Measurements from ENCODE around the gene TNS4. TPM values are rescaled to one million over a fixed set of nuclear protein-coding genes. Genes with fewer than 3 reads are reported as not detected.

Gene TNS4
- polyA plus RNA-seq, 1 experiment = 0.07 TPM

GRCh38 chr17:40496634-40497420, 4.6 kb downstream of the TNS4 start:
- ChIA-PET POLR2A (interaction anchor here (0.6 kb wide), 1 partner anchor 10 kb away, joined by 3 read pairs; no protein-coding TSS in a partner anchor), CTCF (interaction anchor here (1.2 to 2.0 kb wide), 2 partner anchors 21 to 26 kb away, joined by 3 to 12 read pairs; no protein-coding TSS in a partner anchor)
- no peak overlapping the region for H3K27ac ChIP-seq (ENCODE audit: low read depth, low read length)
- no peaks in the 10 kb centered on the region for H3K9me3 ChIP-seq (ENCODE audit: control insufficient read depth, insufficient read depth, low read length)
- H3K27me3 ChIP-seq (ENCODE audit: control insufficient read depth, insufficient read depth, low read length) = no peaks in the 10 kb centered on the region
- H3K4me3 ChIP-seq (ENCODE audit: low read depth, low read length) = no peak overlapping the region
- DNase-seq (ENCODE audit: low read depth, low spot score) = no peak
- TF ChIP-seq CTCF (IDR thresholded peaks at IDR 0.05; ENCODE audit: low read depth, low read length) = no peak

- POLR2A ChIA-PET = no interaction called here
- Histone ChIP-seq H3K27ac (ENCODE audit: low read depth, low read length) (no peak overlapping the region), H3K9me3 (ENCODE audit: control insufficient read depth, insufficient read depth, low read length) (no peaks in the 10 kb centered on the region), H3K27me3 (ENCODE audit: control insufficient read depth, insufficient read depth, low read length) (no peaks in the 10 kb centered on the region), H3K4me3 (ENCODE audit: low read depth, low read length) (no peak overlapping the region)
- DNase-seq (ENCODE audit: low read depth, low spot score) = no peak
- CTCF ChIA-PET = interaction anchor here (1.0 to 1.7 kb wide), 2 partner anchors 19 to 41 kb away, joined by 3 to 7 read pairs; no protein-coding TSS in a partner anchor
- no peak for TF ChIP-seq CTCF (IDR thresholded peaks at IDR 0.05; ENCODE audit: low read depth, low read length)
Measured at GRCh38 chr17:40496170-40496569, 5.3 kb downstream of the TNS4 start.

- TF ChIP-seq CTCF (IDR thresholded peaks at IDR 0.05; ENCODE audit: low read depth, low read length) = no peak
- Histone ChIP-seq H3K4me3 (ENCODE audit: low read depth, low read length) (no peak overlapping the region), H3K27ac (ENCODE audit: low read depth, low read length) (no peak overlapping the region), H3K27me3 (ENCODE audit: control insufficient read depth, insufficient read depth, low read length) (no peaks in the 10 kb centered on the region), H3K9me3 (ENCODE audit: control insufficient read depth, insufficient read depth, low read length) (no peaks in the 10 kb centered on the region)
- ChIA-PET CTCF (interaction anchor here (0.9 to 1.7 kb wide), 3 partner anchors 18 to 40 kb away, joined by 3 to 7 read pairs (median 3); no protein-coding TSS in a partner anchor), POLR2A (interaction anchor here (0.8 kb wide), 1 partner anchor 9 kb away, joined by 5 read pairs; no protein-coding TSS in a partner anchor)
- DNase-seq (ENCODE audit: low read depth, low spot score) = no peak
Measured at GRCh38 chr17:40495140-40495539, 6.3 kb downstream of the TNS4 start.

GRCh38 chr17:40493697-40494096, 7.7 kb downstream of the TNS4 start:
- no peak for DNase-seq (ENCODE audit: low read depth, low spot score)
- H3K27me3 ChIP-seq (ENCODE audit: control insufficient read depth, insufficient read depth, low read length) = no peaks in the 10 kb centered on the region
- no peak for TF ChIP-seq CTCF (IDR thresholded peaks at IDR 0.05; ENCODE audit: low read depth, low read length)
- POLR2A ChIA-PET = no interaction called here
- H3K4me3 ChIP-seq (ENCODE audit: low read depth, low read length) = no peak overlapping the region
- no peaks in the 10 kb centered on the region for H3K9me3 ChIP-seq (ENCODE audit: control insufficient read depth, insufficient read depth, low read length)
- CTCF ChIA-PET = interaction anchor here (0.6 to 0.8 kb wide), 2 partner anchors 40 to 94 kb away, joined by 3 to 5 read pairs; no protein-coding TSS in a partner anchor
- no peak overlapping the region for H3K27ac ChIP-seq (ENCODE audit: low read depth, low read length)

- Histone ChIP-seq H3K9me3 (ENCODE audit: control insufficient read depth, insufficient read depth, low read length) (no peaks in the 10 kb centered on the region), H3K4me3 (ENCODE audit: low read depth, low read length) (no peak overlapping the region), H3K27me3 (ENCODE audit: control insufficient read depth, insufficient read depth, low read length) (no peaks in the 10 kb centered on the region), H3K27ac (ENCODE audit: low read depth, low read length) (no peak overlapping the region)
- DNase-seq (ENCODE audit: low read depth, low spot score) = no peak
- POLR2A ChIA-PET = no interaction called here
- TF ChIP-seq CTCF (IDR thresholded peaks at IDR 0.05; ENCODE audit: low read depth, low read length) = no peak
- CTCF ChIA-PET = interaction anchor here (0.7 to 1.9 kb wide), 3 partner anchors 15 to 42 kb away, joined by 3 to 13 read pairs (median 4); no protein-coding TSS in a partner anchor
Measured at GRCh38 chr17:40491486-40491885, 9.9 kb downstream of the TNS4 start.

All from AG04450 (cell line).